Measurements from ENCODE around the gene RASGRP1. TPM values are rescaled to one million over a fixed set of nuclear protein-coding genes. Genes with fewer than 3 reads are reported as not detected.

The RASGRP1 gene
- total RNA-seq, 1 experiment from 2014 or later: 0.85 TPM

DNA sequence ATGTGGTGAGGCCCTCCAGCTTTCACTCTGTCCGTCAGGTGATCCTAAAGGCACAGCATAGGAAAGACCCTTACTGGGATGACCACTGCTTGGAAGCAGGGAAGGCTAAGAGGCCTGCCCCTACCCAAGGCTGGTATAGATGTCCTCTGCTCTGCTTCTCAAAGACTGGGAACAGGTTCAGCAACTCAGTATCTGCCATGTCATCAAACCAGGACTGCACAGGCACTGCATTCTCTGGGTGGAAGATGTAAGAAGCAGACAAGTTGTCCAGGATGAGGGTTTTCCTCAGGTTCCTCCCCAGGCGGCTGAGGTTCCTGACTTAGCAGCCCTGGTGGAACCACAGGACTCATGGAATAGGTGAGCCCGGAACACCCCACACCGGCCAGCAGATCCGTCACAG lies 106.0 kb downstream of the RASGRP1 start:
- no peak overlapping the region for H3K23ac ChIP-seq (ENCODE audit: insufficient read length, low read depth, low read length)
- no peaks in the 10 kb centered on the region; the same call in 1 of the 2 replicates for H3K4me1 ChIP-seq (ENCODE audit: insufficient read depth, low read length)
- peaks cover 41% of the 10 kb centered on the region for H3K79me2 ChIP-seq (ENCODE audit: insufficient read depth, low read length)
- no peak overlapping the region for H2AFZ ChIP-seq (ENCODE audit: low read length)
- H3K9me3 ChIP-seq (ENCODE audit: control insufficient read depth, low read depth, low read length): no peaks in the 10 kb centered on the region
- no peak overlapping the region for H3K4me3 Mint-ChIP-seq
- H2BK15ac ChIP-seq (ENCODE audit: low read depth, low read length): no peak overlapping the region
- H2BK20ac ChIP-seq (ENCODE audit: low read depth, low read length, poor library complexity, severe bottlenecking): no peak overlapping the region
- H3K4ac ChIP-seq (ENCODE audit: low read depth, low read length): no peak overlapping the region
- H4K8ac ChIP-seq (replicated peaks; ENCODE audit: insufficient read length, low read depth, low read length): no peak overlapping the region
- peaks cover 23% of the 10 kb centered on the region for H3K79me1 ChIP-seq (ENCODE audit: insufficient read depth, low read depth, low read length, poor library complexity, severe bottlenecking)
- no CpG with 5 or more reads among the region's 5 CpGs for WGBS (ENCODE audit: extremely low coverage, insufficient read length, low lambda C conversion rate)
- H3K4me1 Mint-ChIP-seq: peaks cover 6 to 13% of the 10 kb centered on the region in 2 experiments
- H2BK12ac ChIP-seq (ENCODE audit: insufficient read length, low read depth, low read length): no peak overlapping the region
- no peak overlapping the region for H3T11ph ChIP-seq (ENCODE audit: low read length)
- H4K20me1 ChIP-seq (ENCODE audit: control insufficient read depth, insufficient read depth, insufficient read length): peaks cover 2% of the 10 kb centered on the region
- H3K14ac ChIP-seq (ENCODE audit: insufficient read depth, low read length): no peak overlapping the region
- H2BK5ac ChIP-seq (ENCODE audit: insufficient read length, low read length): no peak overlapping the region
- no peaks in the 10 kb centered on the region for H3K27me3 ChIP-seq (ENCODE audit: insufficient read depth, low read length)
- no peak overlapping the region for H2AK5ac ChIP-seq (ENCODE audit: insufficient read length, low read length)
- H3K36me3 Mint-ChIP-seq (ENCODE audit: insufficient read depth in 1 of 3, low read depth in 3 of 3): peaks cover 3 to 5% (median 5%) of the 10 kb centered on the region in 3 experiments; a peak in 2 of 7 replicates
- DNase-seq: no peak
- peaks cover 5% of the 10 kb centered on the region for H3K23me2 ChIP-seq (ENCODE audit: insufficient read length, low read depth, low read length, poor library complexity, severe bottlenecking)
- no peak overlapping the region for H3K27ac Mint-ChIP-seq
- H3K9me3 Mint-ChIP-seq: no peaks in the 10 kb centered on the region
- H4K91ac ChIP-seq (ENCODE audit: insufficient read length, low read depth, low read length): no peak overlapping the region
- no peak overlapping the region for H3K27ac ChIP-seq (ENCODE audit: insufficient read length, low read depth, low read length)
- TF ChIP-seq, protein P1, sequence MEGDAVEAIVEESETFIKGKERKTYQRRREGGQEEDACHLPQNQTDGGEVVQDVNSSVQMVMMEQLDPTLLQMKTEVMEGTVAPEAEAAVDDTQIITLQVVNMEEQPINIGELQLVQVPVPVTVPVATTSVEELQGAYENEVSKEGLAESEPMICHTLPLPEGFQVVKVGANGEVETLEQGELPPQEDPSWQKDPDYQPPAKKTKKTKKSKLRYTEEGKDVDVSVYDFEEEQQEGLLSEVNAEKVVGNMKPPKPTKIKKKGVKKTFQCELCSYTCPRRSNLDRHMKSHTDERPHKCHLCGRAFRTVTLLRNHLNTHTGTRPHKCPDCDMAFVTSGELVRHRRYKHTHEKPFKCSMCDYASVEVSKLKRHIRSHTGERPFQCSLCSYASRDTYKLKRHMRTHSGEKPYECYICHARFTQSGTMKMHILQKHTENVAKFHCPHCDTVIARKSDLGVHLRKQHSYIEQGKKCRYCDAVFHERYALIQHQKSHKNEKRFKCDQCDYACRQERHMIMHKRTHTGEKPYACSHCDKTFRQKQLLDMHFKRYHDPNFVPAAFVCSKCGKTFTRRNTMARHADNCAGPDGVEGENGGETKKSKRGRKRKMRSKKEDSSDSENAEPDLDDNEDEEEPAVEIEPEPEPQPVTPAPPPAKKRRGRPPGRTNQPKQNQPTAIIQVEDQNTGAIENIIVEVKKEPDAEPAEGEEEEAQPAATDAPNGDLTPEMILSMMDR (conservative IDR thresholded peaks at IDR 0.05): no peak
- no peak overlapping the region for H4K5ac ChIP-seq (ENCODE audit: insufficient read length, low read depth, low read length)
- H3K27me3 Mint-ChIP-seq (ENCODE audit: low read depth): no peaks in the 10 kb centered on the region
- no peak overlapping the region for H2BK120ac ChIP-seq (ENCODE audit: low read depth, low read length, poor library complexity, severe bottlenecking)
- no peak overlapping the region for H3K18ac ChIP-seq (ENCODE audit: insufficient read length, low read depth, low read length)
- no peak overlapping the region for H3K4me2 ChIP-seq (ENCODE audit: insufficient read depth, insufficient read length, low read length)
- H3K56ac ChIP-seq (ENCODE audit: insufficient read length, low read depth, low read length): no peak overlapping the region
- H3K9ac ChIP-seq (ENCODE audit: extremely low read depth, insufficient read length, low read length): no peak overlapping the region
